Parathyroid adenoma (tissue), 2 donors: ENCODE results near the gene HSPA1L.
"Not testable (repeated sequence)": the region's sequence is repeated elsewhere in the genome, so short reads cannot be mapped to it uniquely, and the experiment has no call there.

ENCODE experiments used
- H2AFZ ChIP-seq: fragments of 300-600 bp; sonication (generic); one replicate; pipeline ENCODE4 v1.7.0; 2017; ENCODE audit warnings: antibody characterized with exemption, mild to moderate bottlenecking
- H3K27ac ChIP-seq: fragments of 300-600 bp; sonication (generic); one replicate; pipeline ENCODE4 v1.7.0; 2017
- H3K27me3 ChIP-seq: fragments of 300-600 bp; sonication (generic); one replicate; pipeline ENCODE4 v1.7.0; 2017; ENCODE audit warnings: low read length; ENCODE audit not compliant: control insufficient read depth, insufficient read depth
- H3K36me3 ChIP-seq: fragments of 300-600 bp; sonication (generic); one replicate; pipeline ENCODE4 v1.7.0; 2017; ENCODE audit warnings: low read length; ENCODE audit not compliant: control insufficient read depth, insufficient read depth
- H3K4me1 ChIP-seq: fragments of 300-600 bp; sonication (generic); one replicate; pipeline ENCODE4 v1.7.0; 2017; ENCODE audit warnings: control low read depth
- H3K4me2 ChIP-seq: fragments of 300-600 bp; sonication (generic); one replicate; pipeline ENCODE4 v1.7.0; 2017; ENCODE audit warnings: low read length
- H3K4me3 ChIP-seq: fragments of 300-600 bp; sonication (generic); one replicate; pipeline ENCODE4 v1.7.0; 2017; ENCODE audit warnings: low read depth, low read length
- H3K79me2 ChIP-seq: fragments of 300-600 bp; sonication (generic); one replicate; pipeline ENCODE4 v1.7.0; 2017; ENCODE audit warnings: control low read depth
- H3K9ac ChIP-seq: fragments of 300-600 bp; sonication (generic); one replicate; pipeline ENCODE4 v1.7.0; 2017; ENCODE audit warnings: mild to moderate bottlenecking
- H3K9me3 ChIP-seq: fragments of 300-600 bp; sonication (generic); one replicate; pipeline ENCODE4 v1.7.0; 2017; ENCODE audit warnings: low read length; ENCODE audit not compliant: control insufficient read depth
- TF ChIP-seq, protein P1 (sequence below): fragments of 300-600 bp; sonication (generic); IDR thresholded peaks from one replicate; pipeline ENCODE4 v1.7.0; 2017; ENCODE audit warnings: antibody characterized with exemption, mild to moderate bottlenecking
- donor health status: primary hyperparathyroidism.

The HSPA1L gene

DNA sequence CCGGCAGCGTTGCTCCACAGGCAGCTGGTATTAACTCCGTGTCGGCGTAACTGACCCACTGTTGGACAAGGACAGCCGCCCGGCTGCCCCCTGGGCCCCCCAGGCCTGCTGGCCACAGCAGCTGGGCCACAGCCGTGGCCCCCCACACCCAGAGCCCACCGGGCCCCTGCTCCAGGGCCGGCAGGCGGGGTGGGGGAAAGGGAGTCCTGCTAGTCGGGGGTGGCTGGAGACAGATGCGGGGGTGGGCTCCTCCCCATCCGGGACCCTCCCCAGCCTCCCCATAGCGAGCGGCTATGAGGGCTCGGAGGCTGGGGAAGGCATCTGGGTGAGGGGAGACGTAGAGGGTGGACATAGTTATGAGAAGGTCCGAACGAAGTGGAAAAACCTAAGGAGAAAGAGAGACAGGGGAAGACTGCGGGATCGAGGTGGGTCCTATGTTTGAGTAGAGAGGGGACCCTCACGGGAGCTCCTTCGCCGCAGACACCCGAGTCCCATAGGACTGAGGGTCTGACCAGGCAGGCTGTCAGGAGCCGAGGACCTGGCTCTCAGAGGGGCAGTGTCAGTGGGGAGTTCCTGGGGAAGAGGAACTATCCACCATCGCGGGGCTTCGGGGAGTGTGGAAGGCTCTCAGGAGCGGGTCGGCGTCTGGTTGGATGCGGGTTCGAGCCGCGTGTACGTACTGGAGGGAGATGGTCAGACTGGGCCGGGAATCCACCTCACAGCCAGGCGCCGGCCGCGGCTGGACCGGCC lies 20.0 kb downstream of the HSPA1L start:
- H3K4me1 ChIP-seq = peaks cover 8% of the 10 kb centered on the region
- H3K27ac ChIP-seq = peak overlapping the region; percentile 68
- peak overlapping the region; percentile 98 for H2AFZ ChIP-seq
- H3K4me2 ChIP-seq = peak overlapping the region; percentile 85
- no peaks in the 10 kb centered on the region for H3K9me3 ChIP-seq
- no peaks in the 10 kb centered on the region for H3K27me3 ChIP-seq
- H3K4me3 ChIP-seq = peak overlapping the region; percentile 86
- TF ChIP-seq, protein P1, sequence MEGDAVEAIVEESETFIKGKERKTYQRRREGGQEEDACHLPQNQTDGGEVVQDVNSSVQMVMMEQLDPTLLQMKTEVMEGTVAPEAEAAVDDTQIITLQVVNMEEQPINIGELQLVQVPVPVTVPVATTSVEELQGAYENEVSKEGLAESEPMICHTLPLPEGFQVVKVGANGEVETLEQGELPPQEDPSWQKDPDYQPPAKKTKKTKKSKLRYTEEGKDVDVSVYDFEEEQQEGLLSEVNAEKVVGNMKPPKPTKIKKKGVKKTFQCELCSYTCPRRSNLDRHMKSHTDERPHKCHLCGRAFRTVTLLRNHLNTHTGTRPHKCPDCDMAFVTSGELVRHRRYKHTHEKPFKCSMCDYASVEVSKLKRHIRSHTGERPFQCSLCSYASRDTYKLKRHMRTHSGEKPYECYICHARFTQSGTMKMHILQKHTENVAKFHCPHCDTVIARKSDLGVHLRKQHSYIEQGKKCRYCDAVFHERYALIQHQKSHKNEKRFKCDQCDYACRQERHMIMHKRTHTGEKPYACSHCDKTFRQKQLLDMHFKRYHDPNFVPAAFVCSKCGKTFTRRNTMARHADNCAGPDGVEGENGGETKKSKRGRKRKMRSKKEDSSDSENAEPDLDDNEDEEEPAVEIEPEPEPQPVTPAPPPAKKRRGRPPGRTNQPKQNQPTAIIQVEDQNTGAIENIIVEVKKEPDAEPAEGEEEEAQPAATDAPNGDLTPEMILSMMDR = no peak
- peak overlapping the region; percentile 89 for H3K9ac ChIP-seq
- H3K79me2 ChIP-seq = no peaks in the 10 kb centered on the region
- no peaks in the 10 kb centered on the region for H3K36me3 ChIP-seq

DNA sequence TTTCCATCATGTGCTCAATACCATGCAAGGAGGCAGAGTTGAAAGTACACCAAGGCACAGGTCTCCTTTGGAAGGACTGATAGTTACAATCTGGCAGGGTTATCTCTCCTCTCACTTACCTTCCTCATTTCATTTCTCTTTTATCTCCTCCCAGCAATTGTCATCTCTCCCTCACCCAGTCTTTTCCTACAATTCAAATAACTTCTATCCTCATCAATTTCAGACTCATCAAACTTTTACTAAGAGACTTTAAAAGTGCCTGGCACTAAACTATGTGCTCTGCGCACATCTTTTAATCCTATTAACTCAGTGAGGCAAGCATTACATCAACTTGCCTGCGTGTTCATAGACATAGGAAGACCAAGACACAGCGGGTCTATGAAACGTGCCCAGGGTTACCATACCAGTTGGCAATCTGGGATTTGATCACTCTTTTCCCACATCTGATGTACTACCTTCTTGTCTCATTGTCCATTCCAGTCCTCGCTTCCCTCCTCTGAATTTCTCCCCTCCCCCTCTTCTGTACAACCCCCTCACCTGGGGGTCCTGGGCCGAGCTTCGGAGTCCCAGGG lies 20.7 kb downstream of the HSPA1L start:
- Histone ChIP-seq H3K36me3 (no peaks in the 10 kb centered on the region), H3K9ac (peak overlapping the region; percentile 89), H3K4me1 (peaks cover 8% of the 10 kb centered on the region), H3K27me3 (no peaks in the 10 kb centered on the region), H3K9me3 (no peaks in the 10 kb centered on the region), H2AFZ (peak overlapping the region; percentile 98), H3K27ac (peak overlapping the region; percentile 68), H3K79me2 (no peaks in the 10 kb centered on the region), H3K4me2 (peak overlapping the region; percentile 85), H3K4me3 (peak overlapping the region; percentile 86)
- TF ChIP-seq, protein P1 = no peak

DNA sequence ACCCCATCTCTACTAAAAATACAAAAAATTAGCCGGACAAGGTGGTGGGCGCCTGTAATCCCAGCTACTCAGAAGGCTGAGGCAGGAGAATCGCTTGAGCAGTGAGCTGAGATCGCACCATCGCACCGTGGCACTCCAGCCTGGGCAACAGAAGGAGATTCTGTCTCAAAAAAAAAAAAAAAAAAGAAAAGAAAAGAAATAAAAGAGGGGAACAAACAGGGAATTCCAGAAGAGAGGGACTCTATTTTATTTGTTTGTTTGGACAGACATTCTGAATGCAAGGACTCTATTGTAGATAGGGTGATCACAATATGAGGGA lies 21.2 kb downstream of the HSPA1L start:
- not testable (repeated sequence) for H3K9ac ChIP-seq, H3K4me1 ChIP-seq, H3K4me2 ChIP-seq, H3K27me3 ChIP-seq, H3K27ac ChIP-seq, H2AFZ ChIP-seq, H3K9me3 ChIP-seq, H3K79me2 ChIP-seq, H3K36me3 ChIP-seq, H3K4me3 ChIP-seq

DNA sequence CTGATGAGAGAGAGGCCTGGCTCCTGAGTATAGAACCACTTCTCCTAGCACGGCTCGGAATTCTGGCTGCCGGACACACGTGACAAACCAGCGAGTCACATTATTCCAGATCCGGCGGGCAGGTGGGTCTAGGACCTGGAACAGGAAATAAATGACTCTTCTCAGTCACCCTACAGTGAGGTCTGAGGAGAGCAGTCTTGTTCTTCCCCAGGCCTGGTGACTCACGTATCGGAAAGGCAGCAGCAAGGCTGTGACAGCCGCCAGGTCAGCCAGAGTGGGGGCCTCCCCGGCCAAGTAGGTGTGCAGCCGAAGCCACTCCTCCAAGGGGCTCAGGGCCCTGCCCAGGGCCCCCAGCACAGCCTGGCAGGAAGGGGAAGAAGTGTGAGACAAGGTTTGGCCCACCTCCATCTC lies 22.3 kb downstream of the HSPA1L start:
- Histone ChIP-seq H2AFZ (no peak overlapping the region), H3K79me2 (no peaks in the 10 kb centered on the region), H3K27ac (no peak overlapping the region), H3K36me3 (no peaks in the 10 kb centered on the region), H3K4me2 (no peak overlapping the region), H3K27me3 (no peaks in the 10 kb centered on the region), H3K9ac (no peak overlapping the region), H3K9me3 (no peaks in the 10 kb centered on the region), H3K4me1 (peaks cover 8% of the 10 kb centered on the region), H3K4me3 (no peak overlapping the region)
- TF ChIP-seq, protein P1 = no peak

DNA sequence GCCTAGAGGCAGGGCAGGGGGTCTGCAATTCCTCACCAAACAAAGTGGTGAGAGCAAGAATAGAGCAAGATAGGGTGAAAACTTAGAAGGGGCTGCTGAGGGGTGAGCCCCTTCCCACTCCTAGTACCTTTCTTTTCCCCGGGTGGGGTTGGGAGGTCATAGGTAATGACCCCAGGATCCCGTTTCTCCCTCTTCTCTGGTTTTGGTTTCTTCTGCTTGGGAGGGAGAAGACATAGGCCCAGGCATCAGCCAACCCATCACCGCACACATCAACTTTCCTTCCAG lies 23.1 kb downstream of the HSPA1L start:
- Histone ChIP-seq H3K36me3 (no peaks in the 10 kb centered on the region), H3K27ac (no peak overlapping the region), H3K79me2 (peaks cover 4% of the 10 kb centered on the region), H3K9me3 (no peaks in the 10 kb centered on the region), H3K4me2 (no peak overlapping the region), H3K4me3 (no peak overlapping the region), H3K4me1 (peaks cover 8% of the 10 kb centered on the region), H3K9ac (no peak overlapping the region), H3K27me3 (no peaks in the 10 kb centered on the region), H2AFZ (no peak overlapping the region)
- TF ChIP-seq, protein P1 = no peak
